Measurements from ENCODE around the gene ILKAP. TPM values are rescaled to one million over a fixed set of nuclear protein-coding genes. Genes with fewer than 3 reads are reported as not detected.

ILKAP gene
- total RNA-seq, 1 experiment from 2014 or later: 41.5 TPM

- H3K27me3 Mint-ChIP-seq (ENCODE audit: low read depth): no peaks in the 10 kb centered on the region; the same call in 1 of the 2 replicates
- no CpG with 5 or more reads among the region's 60 CpGs for WGBS (ENCODE audit: extremely low coverage, insufficient read length, low lambda C conversion rate)
- H3K27me3 ChIP-seq (ENCODE audit: insufficient read depth, low read length): no peaks in the 10 kb centered on the region
These were observed 62.6 kb downstream of the ILKAP start for GRCh38 chr2:238140721-238141540.

More at GRCh38 chr2:238140721-238141540, 62.6 kb downstream of the ILKAP start:
- Histone ChIP-seq H2AFZ (ENCODE audit: low read length) (no peak overlapping the region), H3K79me1 (ENCODE audit: insufficient read depth, low read depth, low read length, poor library complexity, severe bottlenecking) (no peaks in the 10 kb centered on the region), H3K4ac (ENCODE audit: low read depth, low read length) (no peak overlapping the region), H2BK20ac (ENCODE audit: low read depth, low read length, poor library complexity, severe bottlenecking) (no peak overlapping the region), H2BK15ac (ENCODE audit: low read depth, low read length) (no peak overlapping the region), H3K4me1 (ENCODE audit: insufficient read depth, low read length) (no peaks in the 10 kb centered on the region), H3K56ac (ENCODE audit: insufficient read length, low read depth, low read length) (no peak overlapping the region), H3K27ac (ENCODE audit: insufficient read length, low read depth, low read length) (no peak overlapping the region), H3K23me2 (ENCODE audit: insufficient read length, low read depth, low read length, poor library complexity, severe bottlenecking) (no peaks in the 10 kb centered on the region), H3T11ph (ENCODE audit: low read length) (no peak overlapping the region), H2AK5ac (ENCODE audit: insufficient read length, low read length) (no peak overlapping the region), H3K4me2 (ENCODE audit: insufficient read depth, insufficient read length, low read length) (no peak overlapping the region), H2BK120ac (ENCODE audit: low read depth, low read length, poor library complexity, severe bottlenecking) (no peak overlapping the region), H3K14ac (ENCODE audit: insufficient read depth, low read length) (no peak overlapping the region), H3K79me2 (ENCODE audit: insufficient read depth, low read length) (no peaks in the 10 kb centered on the region), H3K9me3 (ENCODE audit: control insufficient read depth, low read depth, low read length) (no peaks in the 10 kb centered on the region), H3K23ac (ENCODE audit: insufficient read length, low read depth, low read length) (no peak overlapping the region), H3K18ac (ENCODE audit: insufficient read length, low read depth, low read length) (no peak overlapping the region), H4K5ac (ENCODE audit: insufficient read length, low read depth, low read length) (no peak overlapping the region), H4K20me1 (ENCODE audit: control insufficient read depth, insufficient read depth, insufficient read length) (peaks cover 2% of the 10 kb centered on the region), H4K91ac (ENCODE audit: insufficient read length, low read depth, low read length) (no peak overlapping the region), H3K9ac (ENCODE audit: extremely low read depth, insufficient read length, low read length) (no peak overlapping the region), H2BK5ac (ENCODE audit: insufficient read length, low read length) (no peak overlapping the region), H4K8ac (replicated peaks; ENCODE audit: insufficient read length, low read depth, low read length) (no peak overlapping the region), H2BK12ac (ENCODE audit: insufficient read length, low read depth, low read length) (no peak overlapping the region)
- TF ChIP-seq CTCF (conservative IDR thresholded peaks at IDR 0.05): no peak
- H3K9me3 Mint-ChIP-seq: no peaks in the 10 kb centered on the region
- H3K4me1 Mint-ChIP-seq: no peaks in the 10 kb centered on the region
- DNase-seq: no peak
- H3K36me3 Mint-ChIP-seq (ENCODE audit: insufficient read depth in 1 of 3, low read depth in 3 of 3): no peaks in the 10 kb centered on the region
- no peak overlapping the region for H3K27ac Mint-ChIP-seq
- no peak overlapping the region for H3K4me3 Mint-ChIP-seq

Data from H9 (cell line).